HCT116 (cell line): ENCODE data around the gene TBC1D2. TPM values are rescaled to one million over a fixed set of nuclear protein-coding genes. Genes with fewer than 3 reads are reported as not detected.

Experiments
- ATAC-seq: fragments of 200-7000 bp; cut with Tn5 transposase; 2 replicates; pipeline ENCODE4 v1.9.1; 2020; ENCODE audit warnings: mild to moderate bottlenecking, moderate library complexity
- BruUV-seq: library from RNA; stranded (reverse); fragments of 400-500 nt; replicated peaks from 2 replicates; lab custom pipeline; 2021; lab: Mats Ljungman, UMichigan
- CTCF ChIA-PET: fragments of 300-600 bp; sonication (Branson Sonifier 250); formaldehyde crosslinking; loops from one replicate; lab custom pipeline; 2021; ENCODE audit warnings: antibody characterized with exemption; lab: Charles Lee
- POLR2A ChIA-PET: fragments of 300-600, 350-600 bp; sonication (Branson Sonifier 250); formaldehyde crosslinking; loops from one replicate; lab custom pipeline; 2021; ENCODE audit warnings: antibody characterized with exemption; lab: Charles Lee
- RAD21 ChIA-PET, 2 experiments: fragments of 300-600 bp; sonication (Branson Sonifier 250); formaldehyde crosslinking; loops; one replicate each; lab custom pipeline; 2023; ENCODE audit warnings: low total read pairs in 2 of 2; ENCODE audit not compliant: uncharacterized antibody in 2 of 2, unreplicated experiment in 2 of 2, low non-redundant PET in 1 of 2; lab: Charles Lee
- DNase-seq: peaks from one replicate; pipeline ENCODE4 v3.0.0-alpha.2; 2010; ENCODE audit warnings: low read depth, low spot score
- H2AFZ ChIP-seq: fragments of 200-600 bp; shearing (Covaris generic), sonication (generic); 2 replicates; pipeline ENCODE4 v1.6.1; 2017; ENCODE audit warnings: low read depth, mixed run types, mixed read lengths, antibody characterized with exemption, low read length; ENCODE audit not compliant: poor library complexity, severe bottlenecking
- H3K27ac ChIP-seq: 2 replicates; pipeline ENCODE4 v1.5.1; 2012; ENCODE audit warnings: low read depth, low read length
- H3K27me3 ChIP-seq: fragments of 200-600 bp; sonication (generic); 2 replicates; pipeline ENCODE4 v1.6.1; 2016; ENCODE audit warnings: mixed run types, low read length, mixed read lengths; ENCODE audit not compliant: insufficient read depth
- H3K36me3 ChIP-seq, 2 experiments: fragments of 200-500 bp in 1 of 2; fragments of 200-600 bp in 1 of 2; sonication (Bioruptor generic) in 1 of 2; sonication (generic) in 1 of 2; 2 replicates each; pipeline versions ENCODE4 v1.5.1 to v1.6.1; 2014 to 2016; ENCODE audit warnings: low read length in 2 of 2, inconsistent platforms in 1 of 2, mixed read lengths in 1 of 2, mixed run types in 1 of 2; ENCODE audit not compliant: insufficient read depth in 2 of 2, control insufficient read depth in 1 of 2
- H3K4me1 ChIP-seq, 2 experiments: fragments of 200-600 bp in 1 of 2; sonication (generic) in 1 of 2; 2 replicates each; pipeline versions ENCODE4 v1.5.1 to v1.6.1; 2012 to 2017; ENCODE audit warnings: low read length in 2 of 2, inconsistent platforms in 1 of 2, mild to moderate bottlenecking in 1 of 2, mixed read lengths in 1 of 2, mixed run types in 1 of 2, moderate library complexity in 1 of 2; ENCODE audit not compliant: insufficient read depth in 2 of 2, control insufficient read depth in 1 of 2
- H3K4me2 ChIP-seq: fragments of 200-600 bp; sonication (generic); 2 replicates; pipeline ENCODE4 v1.6.1; 2017; ENCODE audit warnings: mixed run types, low read length, mixed read lengths
- H3K4me3 ChIP-seq, 2 experiments: fragments of 200-600 bp in 1 of 2; sonication (generic) in 1 of 2; replicated peaks in 1 of 2; 2 replicates each; pipeline ENCODE4 v1.5.1; 2011 to 2016; ENCODE audit warnings: low read length in 2 of 2, control low read depth in 1 of 2, low read depth in 1 of 2, mild to moderate bottlenecking in 1 of 2, mixed read lengths in 1 of 2, mixed run types in 1 of 2
- H3K79me2 ChIP-seq: fragments of 200-600 bp; sonication (generic); 2 replicates; pipeline ENCODE4 v1.6.1; 2017; ENCODE audit warnings: mild to moderate bottlenecking, mixed run types, low read length, moderate library complexity, mixed read lengths; ENCODE audit not compliant: insufficient read depth
- H3K9ac ChIP-seq: fragments of 200-600 bp; sonication (generic); 2 replicates; pipeline ENCODE4 v1.6.1; 2016; ENCODE audit warnings: low read length, mixed read lengths
- H3K9me2 ChIP-seq: fragments of 200-600 bp; sonication (generic), shearing (Covaris generic); 2 replicates; pipeline ENCODE4 v1.6.1; 2017; ENCODE audit warnings: mixed run types, mild to moderate bottlenecking, moderate library complexity; ENCODE audit not compliant: insufficient read depth
- H3K9me3 ChIP-seq, 2 experiments: fragments of 200-500 bp in 1 of 2; fragments of 200-600 bp in 1 of 2; sonication (Bioruptor generic) in 1 of 2; sonication (generic) in 1 of 2; 2 replicates each; pipeline ENCODE4 v1.6.1; 2014 to 2017; ENCODE audit warnings: low read length in 2 of 2, mixed read lengths in 2 of 2, inconsistent platforms in 1 of 2, low read depth in 1 of 2, mild to moderate bottlenecking in 1 of 2, mixed run types in 1 of 2, moderate library complexity in 1 of 2; ENCODE audit not compliant: control insufficient read depth in 1 of 2, insufficient read depth in 1 of 2
- H4K20me1 ChIP-seq: fragments of 200-600 bp; sonication (generic), shearing (Covaris generic); 2 replicates; pipeline ENCODE4 v1.6.1; 2017; ENCODE audit warnings: mixed run types, mild to moderate bottlenecking, moderate library complexity; ENCODE audit not compliant: insufficient read depth
- CBX3 ChIP-seq: IDR thresholded peaks from 2 replicates; pipeline ENCODE4 v1.6.1; 2012; ENCODE audit warnings: low read depth
- CEBPB ChIP-seq: IDR thresholded peaks from 2 replicates; pipeline ENCODE4 v1.6.1; 2012; ENCODE audit warnings: low read depth
- CTCF ChIP-seq, 3 experiments: fragments of 200-600 bp in 1 of 3; sonication (generic) in 1 of 3; IDR thresholded peaks in 2 of 3; conservative IDR thresholded peaks in 1 of 3; 2 replicates each; pipeline ENCODE4 v1.5.1; 2012 to 2017; ENCODE audit warnings: low read depth in 2 of 3, low read length in 2 of 3, antibody characterized with exemption in 1 of 3, borderline replicate concordance in 1 of 3, control low read depth in 1 of 3, mild to moderate bottlenecking in 1 of 3, mixed read lengths in 1 of 3, mixed run types in 1 of 3, moderate library complexity in 1 of 3; ENCODE audit not compliant: insufficient read depth in 1 of 3
- EGR1 ChIP-seq: IDR thresholded peaks from 2 replicates; pipeline ENCODE4 v1.6.1; 2012; ENCODE audit warnings: low read depth
- EZH2phosphoT487 ChIP-seq: fragments of 200-600 bp; IDR thresholded peaks from 2 replicates; pipeline ENCODE4 v1.6.1; 2018; ENCODE audit warnings: antibody characterized with exemption, borderline replicate concordance
- MAX ChIP-seq: IDR thresholded peaks from 2 replicates; pipeline ENCODE4 v1.6.1; 2012
- POLR2A ChIP-seq: IDR thresholded peaks from 2 replicates; pipeline ENCODE4 v1.7.0; 2011; ENCODE audit warnings: borderline replicate concordance; ENCODE audit not compliant: insufficient read depth, insufficient read length; ENCODE audit errors: extremely low read depth
- POLR2AphosphoS5 ChIP-seq: IDR thresholded peaks from 2 replicates; pipeline ENCODE4 v1.6.1; 2011; ENCODE audit warnings: mild to moderate bottlenecking, low read depth, low read length, moderate library complexity
- RAD21 ChIP-seq: IDR thresholded peaks from 2 replicates; pipeline ENCODE4 v1.6.1; 2012; ENCODE audit warnings: low read depth, mild to moderate bottlenecking
- SIN3A ChIP-seq: IDR thresholded peaks from 2 replicates; pipeline ENCODE4 v1.6.1; 2012; ENCODE audit warnings: low read depth
- SP1 ChIP-seq: IDR thresholded peaks from 2 replicates; pipeline ENCODE4 v1.6.1; 2012; ENCODE audit warnings: low read depth
- SRF ChIP-seq: IDR thresholded peaks from 2 replicates; pipeline ENCODE4 v1.6.1; 2012; ENCODE audit warnings: low read depth
- TCF7L2 ChIP-seq: IDR thresholded peaks from 2 replicates; pipeline ENCODE4 v1.7.0; 2011; ENCODE audit warnings: borderline replicate concordance, inconsistent platforms; ENCODE audit not compliant: insufficient read depth, insufficient read length; ENCODE audit errors: extremely low read depth
- intact Hi-C: fragments of 100-400 bp; cut with micrococcal nuclease; formaldehyde crosslinking; loops from 2 replicates; pipeline ENCODE4 v1.10.0; 2022
- total RNA-seq: library from RNA; stranded (reverse); gene quantifications from one replicate; pipeline ENCODE4 v1.2.1, GENCODE V29; 2021; ENCODE audit not compliant: unreplicated experiment
- TF ChIP-seq, protein P1 (sequence below): IDR thresholded peaks from 2 replicates; pipeline ENCODE4 v1.6.1; 2012; ENCODE audit warnings: low read depth
- TF ChIP-seq, protein P2 (sequence below): IDR thresholded peaks from 2 replicates; pipeline ENCODE4 v1.6.1; 2011; ENCODE audit warnings: mild to moderate bottlenecking, low read length, moderate library complexity; ENCODE audit not compliant: insufficient replicate concordance; ENCODE audit errors: extremely low read depth
- TF ChIP-seq, protein P3 (sequence below): IDR thresholded peaks from 2 replicates; pipeline ENCODE4 v1.6.1; 2012

Gene TBC1D2
- total RNA-seq, 1 experiment from 2014 or later = 9.8 TPM

DNA sequence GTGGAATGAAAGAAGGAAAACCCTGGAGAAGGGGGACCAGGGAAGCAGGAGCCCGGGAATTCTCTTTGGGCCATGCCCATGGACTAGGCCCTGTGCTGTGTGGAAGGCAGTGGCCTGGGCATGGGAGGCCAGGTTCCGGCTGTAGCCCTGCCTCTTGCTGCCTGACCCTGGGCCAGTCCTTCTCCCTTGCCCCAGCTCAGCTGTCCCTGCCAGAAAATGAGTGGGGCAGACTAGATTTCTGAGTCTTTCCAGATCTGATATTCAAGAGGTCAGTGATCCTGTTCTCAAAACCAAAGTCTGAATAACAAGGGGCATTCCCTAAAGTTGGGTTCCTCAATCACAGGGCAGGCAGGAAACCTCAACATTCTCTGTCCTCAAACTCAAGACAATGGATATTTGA lies 38.2 kb downstream of the TBC1D2 start:
- Histone ChIP-seq H3K4me1 (peaks cover 7 to 19% of the 10 kb centered on the region in 2 experiments), H3K9me2 (no peaks in the 10 kb centered on the region), H3K79me2 (no peaks in the 10 kb centered on the region), H4K20me1 (no peaks in the 10 kb centered on the region), H2AFZ (no peak overlapping the region), H3K27me3 (no peaks in the 10 kb centered on the region), H3K36me3 (peaks cover 0 to 8% of the 10 kb centered on the region in 2 experiments; a peak in 1 of 4 replicates), H3K4me3 (no peak overlapping the region), H3K27ac (no peak overlapping the region), H3K9me3 (no peaks in the 10 kb centered on the region), H3K9ac (no peak overlapping the region), H3K4me2 (no peak overlapping the region)
- TF ChIP-seq RAD21 (no peak), SIN3A (no peak), POLR2A (no peak), TCF7L2 (no peak), CTCF (IDR thresholded peaks at IDR 0.05 in 2 of 3, conservative IDR thresholded peaks at IDR 0.05 in 1 of 3; ENCODE audit: borderline replicate concordance in 1 of 3, insufficient read depth in 1 of 3, low read depth in 2 of 3, low read length in 2 of 3) (no peak), MAX (no peak), CEBPB (no peak), EGR1 (no peak), EZH2phosphoT487 (no peak), SRF (no peak), CBX3 (no peak), SP1 (no peak), POLR2AphosphoS5 (no peak)
- TF ChIP-seq, protein P1, sequence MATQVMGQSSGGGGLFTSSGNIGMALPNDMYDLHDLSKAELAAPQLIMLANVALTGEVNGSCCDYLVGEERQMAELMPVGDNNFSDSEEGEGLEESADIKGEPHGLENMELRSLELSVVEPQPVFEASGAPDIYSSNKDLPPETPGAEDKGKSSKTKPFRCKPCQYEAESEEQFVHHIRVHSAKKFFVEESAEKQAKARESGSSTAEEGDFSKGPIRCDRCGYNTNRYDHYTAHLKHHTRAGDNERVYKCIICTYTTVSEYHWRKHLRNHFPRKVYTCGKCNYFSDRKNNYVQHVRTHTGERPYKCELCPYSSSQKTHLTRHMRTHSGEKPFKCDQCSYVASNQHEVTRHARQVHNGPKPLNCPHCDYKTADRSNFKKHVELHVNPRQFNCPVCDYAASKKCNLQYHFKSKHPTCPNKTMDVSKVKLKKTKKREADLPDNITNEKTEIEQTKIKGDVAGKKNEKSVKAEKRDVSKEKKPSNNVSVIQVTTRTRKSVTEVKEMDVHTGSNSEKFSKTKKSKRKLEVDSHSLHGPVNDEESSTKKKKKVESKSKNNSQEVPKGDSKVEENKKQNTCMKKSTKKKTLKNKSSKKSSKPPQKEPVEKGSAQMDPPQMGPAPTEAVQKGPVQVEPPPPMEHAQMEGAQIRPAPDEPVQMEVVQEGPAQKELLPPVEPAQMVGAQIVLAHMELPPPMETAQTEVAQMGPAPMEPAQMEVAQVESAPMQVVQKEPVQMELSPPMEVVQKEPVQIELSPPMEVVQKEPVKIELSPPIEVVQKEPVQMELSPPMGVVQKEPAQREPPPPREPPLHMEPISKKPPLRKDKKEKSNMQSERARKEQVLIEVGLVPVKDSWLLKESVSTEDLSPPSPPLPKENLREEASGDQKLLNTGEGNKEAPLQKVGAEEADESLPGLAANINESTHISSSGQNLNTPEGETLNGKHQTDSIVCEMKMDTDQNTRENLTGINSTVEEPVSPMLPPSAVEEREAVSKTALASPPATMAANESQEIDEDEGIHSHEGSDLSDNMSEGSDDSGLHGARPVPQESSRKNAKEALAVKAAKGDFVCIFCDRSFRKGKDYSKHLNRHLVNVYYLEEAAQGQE = no peak
- TF ChIP-seq, protein P2, sequence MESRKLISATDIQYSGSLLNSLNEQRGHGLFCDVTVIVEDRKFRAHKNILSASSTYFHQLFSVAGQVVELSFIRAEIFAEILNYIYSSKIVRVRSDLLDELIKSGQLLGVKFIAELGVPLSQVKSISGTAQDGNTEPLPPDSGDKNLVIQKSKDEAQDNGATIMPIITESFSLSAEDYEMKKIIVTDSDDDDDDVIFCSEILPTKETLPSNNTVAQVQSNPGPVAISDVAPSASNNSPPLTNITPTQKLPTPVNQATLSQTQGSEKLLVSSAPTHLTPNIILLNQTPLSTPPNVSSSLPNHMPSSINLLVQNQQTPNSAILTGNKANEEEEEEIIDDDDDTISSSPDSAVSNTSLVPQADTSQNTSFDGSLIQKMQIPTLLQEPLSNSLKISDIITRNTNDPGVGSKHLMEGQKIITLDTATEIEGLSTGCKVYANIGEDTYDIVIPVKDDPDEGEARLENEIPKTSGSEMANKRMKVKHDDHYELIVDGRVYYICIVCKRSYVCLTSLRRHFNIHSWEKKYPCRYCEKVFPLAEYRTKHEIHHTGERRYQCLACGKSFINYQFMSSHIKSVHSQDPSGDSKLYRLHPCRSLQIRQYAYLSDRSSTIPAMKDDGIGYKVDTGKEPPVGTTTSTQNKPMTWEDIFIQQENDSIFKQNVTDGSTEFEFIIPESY = no peak
- TF ChIP-seq, protein P3, sequence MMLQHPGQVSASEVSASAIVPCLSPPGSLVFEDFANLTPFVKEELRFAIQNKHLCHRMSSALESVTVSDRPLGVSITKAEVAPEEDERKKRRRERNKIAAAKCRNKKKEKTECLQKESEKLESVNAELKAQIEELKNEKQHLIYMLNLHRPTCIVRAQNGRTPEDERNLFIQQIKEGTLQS = no peak
- no TSS peak for BruUV-seq
- DNase-seq (no peak), ATAC-seq (no peak)
- ChIA-PET CTCF (no interaction called here), RAD21 (no interaction called here), POLR2A (no interaction called here)
- intact Hi-C loops = loop anchor here (10.0 kb wide), 1 partner anchor 142 kb away; no protein-coding TSS in a partner anchor
